HG02970 (cell line): ENCODE data around the gene SOD3.

Experiments used
- ATAC-seq: cut with Tn5 transposase; IDR thresholded peaks from one replicate; pipeline ENCODE4 v1.9.1; 2021; ENCODE audit warnings: mild to moderate bottlenecking, moderate library complexity, moderate number of reproducible peaks; ENCODE audit not compliant: unreplicated experiment, low FRiP score

The SOD3 gene

DNA sequence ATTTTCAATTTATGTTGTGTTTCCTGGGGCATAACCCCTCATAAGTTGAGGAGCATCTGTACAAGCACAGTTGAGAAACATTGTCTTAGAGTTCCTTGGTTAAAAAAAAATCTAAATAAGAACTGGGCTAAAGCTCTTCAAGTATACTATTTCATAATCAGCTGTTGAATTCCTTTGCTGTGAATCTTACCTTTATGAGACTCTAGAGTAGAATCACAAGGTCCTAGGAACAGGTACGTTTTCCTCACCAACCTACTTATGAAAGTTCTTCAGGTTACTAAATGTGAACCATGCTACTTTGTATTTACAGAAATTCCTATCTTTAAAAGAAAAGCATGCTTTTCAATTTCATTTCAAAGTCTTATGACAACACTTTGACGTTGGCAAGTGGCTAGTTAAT lies 20.9 kb upstream of the SOD3 start:
- no peak for ATAC-seq

- no peak for ATAC-seq
These were observed 20.3 kb upstream of the SOD3 start for GRCh38 chr4:24775032-24775605.

GRCh38 chr4:24775750-24776149 lies 19.6 kb upstream of the SOD3 start:
- no peak for ATAC-seq

DNA sequence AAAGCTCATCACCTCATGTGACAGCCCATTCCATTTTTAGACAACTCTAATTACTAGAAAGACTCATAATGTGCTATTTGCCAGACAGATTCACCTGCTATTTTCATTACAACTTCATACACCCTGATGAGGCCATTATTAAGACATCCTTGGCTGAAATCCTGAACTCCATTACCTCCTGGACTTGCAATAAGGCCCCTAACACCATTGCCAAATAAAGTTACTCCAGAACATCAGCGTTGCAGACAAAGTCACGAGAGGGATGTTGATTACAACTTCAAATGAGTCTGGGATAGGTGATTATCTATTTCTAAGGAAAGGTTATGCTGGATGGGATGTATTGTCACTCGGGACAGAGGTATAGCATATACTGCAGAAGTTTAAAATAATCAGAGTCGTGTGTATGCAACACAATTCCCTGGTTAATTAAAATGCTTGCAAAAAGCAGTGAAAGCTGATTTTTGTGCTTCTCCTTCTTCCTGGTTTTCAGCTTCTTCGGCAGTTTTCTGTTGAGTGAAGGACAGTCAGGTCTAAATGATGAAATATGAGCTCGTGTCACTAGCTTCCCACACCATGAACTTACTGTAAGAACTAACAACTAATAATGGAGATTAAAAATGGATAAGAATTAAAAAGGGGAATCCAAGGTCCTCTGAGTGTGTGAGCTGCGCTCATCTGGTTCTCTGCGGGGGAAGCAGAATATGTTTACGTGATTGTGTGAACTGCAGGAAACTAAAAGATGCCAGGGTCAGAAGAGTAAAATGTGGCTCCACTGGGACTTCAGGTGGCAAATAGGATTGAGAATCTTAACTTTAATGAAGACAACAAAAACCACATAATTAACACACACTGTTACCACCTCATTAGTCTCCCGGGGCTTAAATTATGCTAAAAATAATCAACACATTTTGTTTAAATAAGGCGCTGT lies 17.6 kb upstream of the SOD3 start:
- ATAC-seq = no peak

DNA sequence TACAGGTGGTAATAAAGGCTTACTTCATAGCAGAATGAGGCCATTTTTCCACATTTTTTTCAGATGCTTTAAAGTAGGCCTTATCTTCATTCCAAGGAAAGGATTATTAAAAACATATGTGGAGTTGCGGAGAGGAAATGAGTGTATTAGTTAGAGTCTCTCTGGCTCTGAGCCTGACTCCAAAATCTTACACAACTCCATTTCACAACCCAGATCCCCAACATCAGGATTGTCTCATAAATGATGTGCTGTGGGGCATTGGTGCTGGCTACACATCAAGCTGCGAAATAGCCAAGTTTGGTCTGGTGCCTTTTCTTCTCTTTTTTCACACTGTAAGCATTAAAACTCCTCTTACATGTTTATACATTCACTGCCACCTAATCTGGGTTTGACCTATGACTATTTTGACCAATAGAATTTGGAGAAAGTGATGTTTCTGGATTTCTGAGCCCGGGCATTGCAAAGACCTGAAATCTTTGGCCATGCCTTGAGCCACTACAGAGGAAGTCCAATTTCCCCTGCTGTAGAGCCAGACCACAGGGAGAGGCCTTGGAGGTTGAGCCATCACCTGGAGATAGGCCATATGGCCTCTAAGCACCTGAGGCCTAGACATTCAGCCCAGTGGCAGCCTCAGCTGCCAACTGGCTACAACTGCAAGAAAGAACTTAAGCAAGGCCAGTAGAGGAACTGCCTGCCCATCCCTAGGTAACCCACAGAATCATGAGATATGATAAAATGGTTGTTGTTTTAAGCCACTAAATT lies 16.7 kb upstream of the SOD3 start:
- no peak for ATAC-seq

- ATAC-seq = no peak
These were observed 14.4 kb upstream of the SOD3 start for GRCh38 chr4:24780936-24781495.

DNA sequence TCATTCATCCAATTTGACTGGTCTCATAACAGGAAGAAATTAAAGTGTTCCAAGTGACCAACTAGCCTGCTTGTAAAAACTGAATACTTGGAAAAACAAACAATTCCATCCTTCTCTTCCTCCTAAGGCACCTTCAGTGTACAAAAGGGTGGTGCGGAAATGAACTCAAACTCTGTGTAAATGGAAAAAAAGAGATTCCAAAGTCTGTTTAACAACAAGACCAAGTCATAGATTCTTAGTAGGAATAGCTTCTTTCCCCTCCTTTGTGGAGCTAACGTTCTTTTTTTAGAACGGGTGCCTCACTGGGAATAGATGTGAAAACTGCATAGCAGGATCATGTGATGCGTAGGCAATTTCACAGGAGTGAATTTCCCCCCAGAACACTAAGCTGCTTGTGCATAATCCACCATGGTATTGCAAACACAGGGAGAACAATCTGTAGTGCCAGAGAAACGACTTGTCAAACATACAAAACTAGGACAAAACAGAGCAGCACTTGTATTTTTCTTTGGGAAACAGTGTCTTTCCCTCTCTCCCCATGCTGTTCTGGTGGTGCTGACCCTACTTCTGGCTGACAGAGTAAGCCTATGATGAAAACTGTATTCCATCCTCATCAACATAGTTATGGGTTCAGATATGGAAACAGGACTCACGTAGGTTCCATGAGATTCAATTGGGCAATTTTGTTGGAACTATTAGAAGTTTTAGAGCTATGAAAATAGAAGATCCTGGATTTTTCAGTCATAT lies 13.2 kb upstream of the SOD3 start:
- ATAC-seq = no peak

- ATAC-seq = no peak
These were observed 11.9 kb upstream of the SOD3 start for GRCh38 chr4:24783506-24783905.

GRCh38 chr4:24791043-24791442 lies 4.3 kb upstream of the SOD3 start:
- ATAC-seq = no peak

- no peak for ATAC-seq
These were observed 2.8 kb upstream of the SOD3 start for GRCh38 chr4:24792552-24792951.

DNA sequence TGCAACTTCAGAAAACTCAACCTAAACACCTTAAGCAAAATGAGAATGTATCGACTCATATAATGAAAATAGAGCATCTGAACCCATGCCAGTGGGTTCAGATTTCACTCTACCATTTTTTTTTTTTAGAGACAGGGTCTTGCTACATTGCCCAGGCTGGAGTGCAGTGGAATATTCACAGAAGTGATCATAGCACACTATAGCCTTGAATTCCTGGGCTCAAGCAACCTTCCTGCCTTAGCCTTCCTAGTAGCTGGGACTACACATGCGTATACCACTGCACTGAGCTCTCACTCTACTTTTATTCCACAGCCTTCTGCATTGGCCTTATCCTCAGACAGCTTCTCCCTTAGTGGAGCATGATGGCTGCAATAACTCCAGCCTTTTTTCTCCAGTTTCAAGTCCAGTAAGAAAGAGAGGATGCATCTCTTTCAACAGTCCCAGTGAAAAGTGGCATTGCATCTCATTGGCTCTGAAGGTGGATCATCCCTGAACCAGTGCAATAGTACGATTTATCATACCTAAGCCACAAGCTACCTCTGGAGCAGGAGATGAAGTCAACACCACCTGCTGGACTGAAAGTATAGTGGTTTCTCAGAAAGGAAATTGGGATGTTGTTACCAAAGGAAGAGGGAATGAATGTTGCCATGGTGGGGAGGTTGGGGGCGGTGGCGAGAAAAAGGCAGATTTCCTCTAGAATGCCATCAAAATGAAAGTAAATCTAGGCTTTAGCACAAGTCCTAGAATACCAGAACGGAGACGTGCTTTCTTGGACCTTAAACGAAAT lies 2.0 kb upstream of the SOD3 start:
- ATAC-seq = no peak

GRCh38 chr4:24794051-24794450 lies 1.3 kb upstream of the SOD3 start:
- ATAC-seq = no peak

DNA sequence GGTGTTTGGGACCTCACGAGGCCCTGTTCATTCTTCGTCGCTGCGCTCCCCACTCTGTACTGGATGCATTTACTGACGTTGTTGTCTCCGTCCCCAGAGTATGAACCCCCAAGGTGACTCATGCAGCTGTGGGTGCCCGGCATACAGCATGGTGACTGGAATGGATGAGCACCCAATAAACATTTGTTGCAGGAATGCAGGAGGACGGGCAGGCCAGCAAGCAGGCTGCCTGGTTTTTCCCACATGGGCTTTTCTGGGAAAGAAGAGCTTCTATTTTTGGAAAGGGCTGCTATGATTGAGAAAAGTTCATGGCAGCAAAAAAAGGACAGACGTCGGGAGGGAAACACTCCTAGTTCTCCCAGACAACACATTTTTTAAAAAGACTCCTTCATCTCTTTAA lies 893 bp upstream of the SOD3 start:
- ATAC-seq = no peak

DNA sequence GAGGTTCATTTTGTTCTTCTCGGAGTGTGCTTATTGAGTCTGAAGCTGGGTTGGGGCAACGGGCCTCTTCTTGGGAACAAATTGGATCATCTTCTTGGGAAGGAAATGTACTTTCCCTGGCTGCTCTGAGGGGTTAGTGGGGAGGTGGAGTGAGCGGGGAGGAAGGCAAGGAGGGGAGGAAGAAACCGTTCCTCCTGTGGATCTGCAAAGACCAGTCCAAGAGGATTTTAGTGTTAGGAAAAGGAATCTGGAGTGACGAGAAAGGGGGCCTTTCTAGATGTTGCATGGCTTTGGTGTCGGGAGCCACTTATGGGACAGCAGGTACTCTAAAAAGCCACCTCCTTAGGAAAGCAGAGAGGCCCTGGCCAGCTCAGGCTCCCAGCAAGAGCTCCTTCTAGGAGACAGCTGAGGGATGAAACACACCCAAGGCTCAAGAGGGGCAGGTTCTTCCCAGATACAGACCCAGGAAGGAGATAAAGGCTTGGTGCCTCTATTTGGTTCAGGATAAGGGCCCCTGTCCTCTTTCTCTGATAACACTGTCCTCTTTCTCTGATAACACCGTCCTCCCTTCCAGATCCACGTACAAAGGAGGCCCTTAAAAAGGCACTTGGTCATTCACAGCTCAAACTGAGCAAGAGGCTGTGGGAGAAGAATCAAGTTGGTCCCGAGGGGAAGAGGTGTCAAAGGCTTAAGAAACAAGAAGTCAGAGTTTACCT lies 451 bp downstream of the SOD3 start:
- ATAC-seq = no peak

- ATAC-seq = no peak
These were observed 1.2 kb downstream of the SOD3 start for GRCh38 chr4:24796620-24797019.

- ATAC-seq = no peak
These were observed 2.8 kb downstream of the SOD3 start for GRCh38 chr4:24798036-24798610.

DNA sequence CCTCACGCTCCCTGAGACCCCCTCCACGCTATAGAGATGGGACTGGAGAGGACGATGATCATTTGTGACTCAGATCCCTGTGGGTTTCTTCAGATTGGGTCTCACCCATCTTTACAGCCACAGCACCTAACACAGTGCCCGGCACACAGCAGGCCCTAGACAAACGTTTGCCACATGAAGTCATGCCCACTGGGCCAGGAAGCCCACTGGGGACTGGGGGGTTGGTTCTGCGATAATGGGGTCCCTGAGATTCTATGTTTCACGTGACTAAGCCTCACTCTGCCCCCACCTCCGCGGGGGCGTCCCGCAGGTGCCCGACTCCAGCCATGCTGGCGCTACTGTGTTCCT lies 3.8 kb downstream of the SOD3 start:
- ATAC-seq = no peak

DNA sequence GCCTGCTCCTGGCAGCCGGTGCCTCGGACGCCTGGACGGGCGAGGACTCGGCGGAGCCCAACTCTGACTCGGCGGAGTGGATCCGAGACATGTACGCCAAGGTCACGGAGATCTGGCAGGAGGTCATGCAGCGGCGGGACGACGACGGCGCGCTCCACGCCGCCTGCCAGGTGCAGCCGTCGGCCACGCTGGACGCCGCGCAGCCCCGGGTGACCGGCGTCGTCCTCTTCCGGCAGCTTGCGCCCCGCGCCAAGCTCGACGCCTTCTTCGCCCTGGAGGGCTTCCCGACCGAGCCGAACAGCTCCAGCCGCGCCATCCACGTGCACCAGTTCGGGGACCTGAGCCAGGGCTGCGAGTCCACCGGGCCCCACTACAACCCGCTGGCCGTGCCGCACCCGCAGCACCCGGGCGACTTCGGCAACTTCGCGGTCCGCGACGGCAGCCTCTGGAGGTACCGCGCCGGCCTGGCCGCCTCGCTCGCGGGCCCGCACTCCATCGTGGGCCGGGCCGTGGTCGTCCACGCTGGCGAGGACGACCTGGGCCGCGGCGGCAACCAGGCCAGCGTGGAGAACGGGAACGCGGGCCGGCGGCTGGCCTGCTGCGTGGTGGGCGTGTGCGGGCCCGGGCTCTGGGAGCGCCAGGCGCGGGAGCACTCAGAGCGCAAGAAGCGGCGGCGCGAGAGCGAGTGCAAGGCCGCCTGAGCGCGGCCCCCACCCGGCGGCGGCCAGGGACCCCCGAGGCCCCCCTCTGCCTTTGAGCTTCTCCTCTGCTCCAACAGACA lies 4.4 kb downstream of the SOD3 start:
- no peak for ATAC-seq
